Measurements from ENCODE around the gene MERTK.

The MERTK gene

DNA sequence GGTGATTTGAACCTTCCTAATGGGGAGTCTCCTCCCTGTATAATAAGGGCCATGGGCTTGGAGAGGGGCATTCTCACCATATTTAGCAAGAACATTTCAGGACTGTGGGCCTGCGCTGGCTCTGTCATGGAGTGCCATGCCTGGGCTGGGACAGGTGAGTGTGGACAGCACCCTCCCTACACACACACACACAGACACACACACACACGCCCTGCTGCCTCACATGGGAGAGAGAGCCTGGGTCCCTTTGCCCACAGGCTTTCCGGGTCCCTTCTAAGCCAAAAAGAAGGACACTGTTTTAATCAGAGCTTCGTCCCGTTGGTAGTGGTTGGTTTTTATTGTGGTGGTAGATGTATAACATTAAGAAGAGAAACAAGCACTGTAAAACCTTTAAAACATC, 125.3 kb downstream of the MERTK start:
- in situ Hi-C loops (cut with MboI; ENCODE audit: low pct_unique_long_range_greater_than_20kb, low sequenced_read_pairs, unreplicated experiment), result no loop called here
- TF ChIP-seq, protein P1, sequence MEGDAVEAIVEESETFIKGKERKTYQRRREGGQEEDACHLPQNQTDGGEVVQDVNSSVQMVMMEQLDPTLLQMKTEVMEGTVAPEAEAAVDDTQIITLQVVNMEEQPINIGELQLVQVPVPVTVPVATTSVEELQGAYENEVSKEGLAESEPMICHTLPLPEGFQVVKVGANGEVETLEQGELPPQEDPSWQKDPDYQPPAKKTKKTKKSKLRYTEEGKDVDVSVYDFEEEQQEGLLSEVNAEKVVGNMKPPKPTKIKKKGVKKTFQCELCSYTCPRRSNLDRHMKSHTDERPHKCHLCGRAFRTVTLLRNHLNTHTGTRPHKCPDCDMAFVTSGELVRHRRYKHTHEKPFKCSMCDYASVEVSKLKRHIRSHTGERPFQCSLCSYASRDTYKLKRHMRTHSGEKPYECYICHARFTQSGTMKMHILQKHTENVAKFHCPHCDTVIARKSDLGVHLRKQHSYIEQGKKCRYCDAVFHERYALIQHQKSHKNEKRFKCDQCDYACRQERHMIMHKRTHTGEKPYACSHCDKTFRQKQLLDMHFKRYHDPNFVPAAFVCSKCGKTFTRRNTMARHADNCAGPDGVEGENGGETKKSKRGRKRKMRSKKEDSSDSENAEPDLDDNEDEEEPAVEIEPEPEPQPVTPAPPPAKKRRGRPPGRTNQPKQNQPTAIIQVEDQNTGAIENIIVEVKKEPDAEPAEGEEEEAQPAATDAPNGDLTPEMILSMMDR (IDR thresholded peaks at IDR 0.05; ENCODE audit: extremely low read depth, insufficient read depth, missing control alignments), result no peak
- DNase-seq (ENCODE audit: low spot score), result no peak

DNA sequence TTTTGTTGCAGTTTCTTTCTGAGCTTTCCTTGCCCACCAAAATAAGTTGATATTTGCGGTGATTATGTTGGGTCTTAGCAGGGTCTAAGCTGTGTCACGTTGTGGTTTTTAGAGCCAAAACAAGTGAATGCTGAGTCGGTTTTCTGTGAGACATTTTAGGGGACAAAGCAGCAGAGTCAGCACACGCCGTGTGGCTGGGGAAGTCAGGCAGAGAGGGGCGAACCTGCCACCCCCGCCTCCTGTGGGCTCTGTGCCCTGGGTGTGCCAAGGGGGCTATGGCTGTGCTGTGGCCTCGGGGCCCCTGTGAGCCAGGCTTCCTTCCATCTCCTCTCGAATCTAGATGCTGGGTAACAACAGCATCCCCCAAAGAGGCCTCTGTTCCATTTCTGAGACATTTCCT, 125.8 kb downstream of the MERTK start:
- no peak for DNase-seq (ENCODE audit: low spot score)
- in situ Hi-C loops (cut with MboI; ENCODE audit: low pct_unique_long_range_greater_than_20kb, low sequenced_read_pairs, unreplicated experiment), result no loop called here
- TF ChIP-seq, protein P1 (IDR thresholded peaks at IDR 0.05; ENCODE audit: extremely low read depth, insufficient read depth, missing control alignments), result no peak

DNA sequence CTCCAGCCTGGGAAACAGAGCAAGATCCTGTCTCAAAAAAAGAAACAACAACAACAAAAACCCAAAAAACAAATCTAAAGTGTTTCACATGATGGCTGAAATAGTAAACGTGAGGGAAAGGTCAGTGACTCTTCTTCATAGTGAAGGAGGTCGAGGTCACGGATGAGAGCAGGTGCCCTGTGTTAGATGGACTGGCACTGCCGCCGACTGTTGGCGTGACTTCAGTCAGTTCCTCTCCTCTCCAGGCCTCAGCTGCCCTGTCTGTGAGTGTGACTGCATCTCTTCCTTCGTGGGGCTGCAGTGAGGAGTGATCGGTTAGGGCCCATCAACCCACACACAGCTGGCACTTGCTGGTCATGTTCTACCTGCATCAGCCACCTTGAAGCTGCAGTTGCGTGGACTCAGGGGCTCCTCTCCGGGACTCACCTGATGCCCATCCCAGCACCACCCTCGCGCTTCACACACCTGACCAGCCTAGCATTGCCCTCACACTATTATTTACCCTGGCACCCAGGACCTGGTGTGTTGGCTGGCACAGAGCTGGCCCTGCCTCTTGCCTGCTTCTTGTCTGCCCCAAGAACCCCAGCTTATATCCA, 126.6 kb downstream of the MERTK start:
- no peak for DNase-seq (ENCODE audit: low spot score)
- TF ChIP-seq, protein P1 (IDR thresholded peaks at IDR 0.05; ENCODE audit: extremely low read depth, insufficient read depth, missing control alignments), result no peak
- in situ Hi-C loops (cut with MboI; ENCODE audit: low pct_unique_long_range_greater_than_20kb, low sequenced_read_pairs, unreplicated experiment), result no loop called here

DNA sequence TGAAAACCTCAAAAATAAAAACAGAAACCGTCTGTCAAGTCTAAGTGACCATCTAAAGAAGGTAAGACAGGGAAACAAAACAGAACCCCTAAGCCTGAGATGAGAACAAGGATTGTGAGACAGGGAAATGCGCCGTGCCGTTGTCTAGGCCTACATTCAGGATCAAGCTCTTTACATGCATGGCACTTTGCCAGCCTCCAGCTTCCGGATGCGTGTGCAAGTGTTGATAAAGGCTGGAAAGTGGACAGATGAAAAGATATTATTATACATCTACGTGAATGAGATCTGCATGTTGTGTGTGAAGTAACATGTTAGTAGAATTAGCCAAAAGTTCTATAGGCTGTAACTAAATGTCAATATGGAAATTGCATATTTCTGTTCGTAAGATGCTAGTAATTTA, 128.1 kb downstream of the MERTK start:
- no peak for DNase-seq (ENCODE audit: low spot score)
- in situ Hi-C loops (cut with MboI; ENCODE audit: low pct_unique_long_range_greater_than_20kb, low sequenced_read_pairs, unreplicated experiment), result no loop called here

DNA sequence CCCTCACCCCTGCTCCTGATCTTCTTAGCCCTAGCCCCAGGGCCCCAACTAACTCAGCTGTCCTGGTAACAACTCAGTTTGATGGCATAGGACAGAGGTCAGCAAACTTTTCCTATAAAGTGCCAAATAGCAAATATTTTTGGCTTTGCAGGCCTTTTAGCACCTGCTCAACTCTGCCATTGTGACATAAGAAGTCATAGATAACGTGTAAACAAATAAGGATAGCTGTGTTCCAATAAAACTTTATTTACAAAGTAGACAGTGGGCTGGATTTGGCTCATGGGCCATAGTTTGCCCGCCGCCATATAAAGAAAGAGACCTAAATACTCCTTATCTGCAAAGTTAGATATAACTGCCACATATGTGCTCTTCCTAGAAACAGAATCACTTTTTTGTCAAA, 129.4 kb downstream of the MERTK start:
- TF ChIP-seq, protein P1 (IDR thresholded peaks at IDR 0.05; ENCODE audit: extremely low read depth, insufficient read depth, missing control alignments), result no peak
- in situ Hi-C loops (cut with MboI; ENCODE audit: low pct_unique_long_range_greater_than_20kb, low sequenced_read_pairs, unreplicated experiment), result no loop called here
- DNase-seq (ENCODE audit: low spot score), result no peak

More for the DNA sequence above, 128.1 kb downstream of the MERTK start:
- TF ChIP-seq, protein P1 (IDR thresholded peaks at IDR 0.05; ENCODE audit: extremely low read depth, insufficient read depth, missing control alignments), result no peak

DNA sequence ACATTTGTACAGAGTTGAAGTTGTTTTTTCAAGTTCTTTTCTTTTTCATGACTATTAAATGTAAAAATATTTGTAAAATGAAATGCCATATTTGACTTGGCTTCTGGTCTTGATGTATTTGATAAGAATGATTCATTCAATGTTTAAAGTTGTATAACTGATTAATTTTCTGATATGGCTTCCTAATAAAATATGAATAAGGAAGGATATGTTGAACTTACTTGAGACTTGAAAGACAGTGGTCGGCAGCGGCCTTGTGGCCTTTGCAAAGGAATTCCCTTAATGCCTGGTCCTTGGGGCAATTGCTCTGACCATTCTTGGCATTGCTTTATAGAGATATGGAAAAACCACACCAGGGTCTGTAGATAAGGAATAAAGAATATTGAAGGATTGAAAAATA, 130.8 kb downstream of the MERTK start:
- TF ChIP-seq, protein P1 (IDR thresholded peaks at IDR 0.05; ENCODE audit: extremely low read depth, insufficient read depth, missing control alignments), result no peak
- no peak for DNase-seq (ENCODE audit: low spot score)
- in situ Hi-C loops (cut with MboI; ENCODE audit: low pct_unique_long_range_greater_than_20kb, low sequenced_read_pairs, unreplicated experiment), result no loop called here
